Right lobe of liver (tissue), 4 donors: ENCODE data around the gene CXCR1.

Experiments used
- POLR2A ChIP-seq: fragments of 450-650 bp; IDR thresholded peaks from one replicate; pipeline ENCODE4 v1.6.1; 2017; ENCODE audit warnings: antibody characterized with exemption, mild to moderate bottlenecking
- TF ChIP-seq, protein P1 (sequence below), 4 donors: fragments of 200-600 bp in 3 of 4; fragments of 450-650 bp in 1 of 4; IDR thresholded peaks; one replicate each; pipeline versions ENCODE4 v1.5.1 to v1.8.0; 2016 to 2022; ENCODE audit warnings: antibody characterized with exemption in 4 of 4, mild to moderate bottlenecking in 2 of 4
- donor health status: DM: no; HTN: no; CAD: no.
- donor health status: DM: no; HTN: no; CAD: no.
- donor health status: DM: no; HTN: yes; CAD: no.

GRCh38 chr2:218180467-218181114 lies 13.8 kb upstream of the CXCR1 start:
- TF ChIP-seq, protein P1, sequence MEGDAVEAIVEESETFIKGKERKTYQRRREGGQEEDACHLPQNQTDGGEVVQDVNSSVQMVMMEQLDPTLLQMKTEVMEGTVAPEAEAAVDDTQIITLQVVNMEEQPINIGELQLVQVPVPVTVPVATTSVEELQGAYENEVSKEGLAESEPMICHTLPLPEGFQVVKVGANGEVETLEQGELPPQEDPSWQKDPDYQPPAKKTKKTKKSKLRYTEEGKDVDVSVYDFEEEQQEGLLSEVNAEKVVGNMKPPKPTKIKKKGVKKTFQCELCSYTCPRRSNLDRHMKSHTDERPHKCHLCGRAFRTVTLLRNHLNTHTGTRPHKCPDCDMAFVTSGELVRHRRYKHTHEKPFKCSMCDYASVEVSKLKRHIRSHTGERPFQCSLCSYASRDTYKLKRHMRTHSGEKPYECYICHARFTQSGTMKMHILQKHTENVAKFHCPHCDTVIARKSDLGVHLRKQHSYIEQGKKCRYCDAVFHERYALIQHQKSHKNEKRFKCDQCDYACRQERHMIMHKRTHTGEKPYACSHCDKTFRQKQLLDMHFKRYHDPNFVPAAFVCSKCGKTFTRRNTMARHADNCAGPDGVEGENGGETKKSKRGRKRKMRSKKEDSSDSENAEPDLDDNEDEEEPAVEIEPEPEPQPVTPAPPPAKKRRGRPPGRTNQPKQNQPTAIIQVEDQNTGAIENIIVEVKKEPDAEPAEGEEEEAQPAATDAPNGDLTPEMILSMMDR (IDR thresholded peaks at IDR 0.05): no peak
- TF ChIP-seq POLR2A: no peak
